Cardiac muscle cell (in vitro differentiated cells and primary cell): ENCODE data around the gene HDAC10. TPM values are rescaled to one million over a fixed set of nuclear protein-coding genes. Genes with fewer than 3 reads are reported as not detected.

ENCODE experiments used
- DNase-seq, 2 donors: peaks; one replicate each; pipeline versions ENCODE4 v3.0.0 to v3.0.0-alpha.2; 2010 to 2017; ENCODE audit warnings: low read depth in 1 of 2, low spot score in 1 of 2
- H3K27ac ChIP-seq: fragments of 200-600 bp; sonication (generic); 2 replicates; pipeline ENCODE4 v1.5.1; 2016
- H3K27me3 ChIP-seq: fragments of 200-600 bp; sonication (generic); 2 replicates; pipeline ENCODE4 v1.6.0; 2016; ENCODE audit warnings: control low read depth
- H3K36me3 ChIP-seq: fragments of 200-600 bp; sonication (generic); 2 replicates; pipeline ENCODE4 v1.5.1; 2016; ENCODE audit warnings: control low read depth
- H3K4me1 ChIP-seq: fragments of 200-600 bp; sonication (generic); 2 replicates; pipeline ENCODE4 v1.8.1; 2017; ENCODE audit warnings: low read depth, mild to moderate bottlenecking, mixed run types
- H3K4me3 ChIP-seq: fragments of 200-600 bp; sonication (generic); 2 replicates; pipeline ENCODE4 v1.5.1; 2016; ENCODE audit warnings: mild to moderate bottlenecking
- H3K9me3 ChIP-seq: fragments of 200-600 bp; sonication (generic); 2 replicates; pipeline ENCODE4 v1.5.1; 2017; ENCODE audit warnings: low read depth, mild to moderate bottlenecking, control low read depth
- CTCF ChIP-seq: IDR thresholded peaks from 2 replicates; pipeline ENCODE4 v1.5.1; 2012; ENCODE audit warnings: low read depth, mild to moderate bottlenecking, low read length
- polyA plus RNA-seq: library from polyadenylated mRNA; unstranded; fragments of >200 nt; fragmentation: Nextera tagmentation; extraction: Ambion mirVana; gene quantifications from 2 replicates; pipeline ENCODE4 v1.2.1, GENCODE V29; 2016
- total RNA-seq: library from RNA; depleted of rRNA; stranded (reverse); fragments of >200 nt; gene quantifications from 2 replicates; pipeline ENCODE4 v1.2.3, GENCODE V29; 2016

The HDAC10 gene
- total RNA-seq: 28.4 and 57.3 TPM in 2 replicates
- polyA plus RNA-seq: 19.8 and 20.8 TPM in 2 replicates

- TF ChIP-seq CTCF: no peak
- Histone ChIP-seq H3K27me3 (no peaks in the 10 kb centered on the region), H3K9me3 (no peaks in the 10 kb centered on the region), H3K27ac (peak within 1 kb of the TSS; percentile 74), H3K4me3 (peak within 1 kb of the TSS; percentile 82), H3K36me3 (peaks cover 6% of the 10 kb centered on the region), H3K4me1 (peaks cover 8% of the 10 kb centered on the region)
- DNase-seq: peak; percentile 87 to 91
Observed at GRCh38 chr22:50250555-50251476, at the start of gene HDAC10. Gene HDAC10 (minus strand): TSS chr22:50251265. CDS start chr22:50251032, 233 bp downstream.

- H3K27me3 ChIP-seq: no peaks in the 10 kb centered on the region
- no peak overlapping the region for H3K27ac ChIP-seq
- H3K4me3 ChIP-seq: no peak overlapping the region
- peaks cover 55% of the 10 kb centered on the region for H3K4me1 ChIP-seq
- no peaks in the 10 kb centered on the region for H3K9me3 ChIP-seq
- no peaks in the 10 kb centered on the region for H3K36me3 ChIP-seq
- TF ChIP-seq CTCF: no peak
- DNase-seq: no peak
Observed at GRCh38 chr22:50300620-50301257, 49.7 kb upstream of the HDAC10 start.

- no peak for TF ChIP-seq CTCF
- no peaks in the 10 kb centered on the region for H3K36me3 ChIP-seq
- H3K27me3 ChIP-seq: no peaks in the 10 kb centered on the region
- peak overlapping the region; percentile 16 for H3K4me3 ChIP-seq
- DNase-seq: peak in 1 of 2 donors; percentile 44
- no peaks in the 10 kb centered on the region for H3K9me3 ChIP-seq
- no peak overlapping the region for H3K27ac ChIP-seq
- peaks cover 49% of the 10 kb centered on the region for H3K4me1 ChIP-seq
Observed at GRCh38 chr22:50299785-50300619, 48.9 kb upstream of the HDAC10 start.

GRCh38 chr22:50298937-50299784 lies 48.1 kb upstream of the HDAC10 start:
- no peak overlapping the region for H3K27ac ChIP-seq

More at GRCh38 chr22:50298937-50299784, 48.1 kb upstream of the HDAC10 start:
- Histone ChIP-seq H3K27me3 (no peaks in the 10 kb centered on the region), H3K9me3 (no peaks in the 10 kb centered on the region), H3K4me1 (peaks cover 41% of the 10 kb centered on the region), H3K36me3 (no peaks in the 10 kb centered on the region), H3K4me3 (peak overlapping the region; percentile 16)
- no peak for TF ChIP-seq CTCF
- no peak for DNase-seq
